ENCODE data around the gene RSL1D1. TPM values are rescaled to one million over a fixed set of nuclear protein-coding genes. Genes with fewer than 3 reads are reported as not detected.
A peak's percentile ranks its signal among the peaks of the same experiment; 100 is the strongest.

The RSL1D1 gene
- 100 to 1,000 TPM in 6 of 8 experiments, 10 to 100 TPM in 2; 89.3 to 243 (median 124) TPM for total RNA-seq

- peak within 1 kb of the TSS; percentile 82 to 98 for H3K27ac ChIP-seq
- in situ Hi-C loops (cut with MboI; ENCODE audit: low pct_unique_long_range_greater_than_20kb in 2 of 9, low sequenced_read_pairs in 9 of 9, unreplicated experiment in 9 of 9), result no loop called here
- WGBS, 10 experiments, result 0 to 7% (median 1%) methylated on average over 3 to 13 of the region's 57 CpGs; no CpG with 5 or more reads in 4 of the 10 experiments
- peak within 1 kb of the TSS; percentile 60 to 97 (median 88) for H3K4me3 ChIP-seq
- peaks cover 11% of the 10 kb centered on the region in 2 donors for H3K4me1 ChIP-seq (replicated peaks in 1 of 2)
- peak; percentile 89 to 97 (median 94) for ATAC-seq (replicated peaks in 6 of 8)
Observed at GRCh38 chr16:11851294-11852091, at the start of gene RSL1D1. Gene RSL1D1, minus strand, starts transcription at chr16:11851542. Its CDS starts 30 bp downstream, at chr16:11851512.

- in situ Hi-C loops (cut with MboI; ENCODE audit: low pct_unique_long_range_greater_than_20kb in 2 of 9, low sequenced_read_pairs in 9 of 9, unreplicated experiment in 9 of 9), result no loop called here
- 0 to 100% (median 96%) methylated on average over 1 to 3 of the region's 3 CpGs; no CpG with 5 or more reads in 3 of the 10 experiments for WGBS, 10 experiments
Observed at GRCh38 chr16:11901091-11901490, 49.7 kb upstream of the RSL1D1 start.

GRCh38 chr16:11896486-11897176 is 45.3 kb upstream of the RSL1D1 start:
- WGBS, 10 experiments, result 10 to 100% (median 84%) methylated on average over 1 to 5 of the region's 5 CpGs
- ATAC-seq (replicated peaks in 6 of 8), result peak in 4 of 8 experiments; percentile 29 to 96 (median 93)
- H3K4me3 ChIP-seq, result no peak overlapping the region
- no peaks in the 10 kb centered on the region for H3K4me1 ChIP-seq (replicated peaks in 1 of 2)
- in situ Hi-C loops (cut with MboI; ENCODE audit: low pct_unique_long_range_greater_than_20kb in 2 of 9, low sequenced_read_pairs in 9 of 9, unreplicated experiment in 9 of 9), result no loop called here
- no peak overlapping the region for H3K27ac ChIP-seq

More at GRCh38 chr16:11901091-11901490, 49.7 kb upstream of the RSL1D1 start:
- H3K4me3 ChIP-seq, result no peak overlapping the region
- ATAC-seq (replicated peaks in 6 of 8), result peak in 2 of 8 experiments; percentile 10 to 34
- no peaks in the 10 kb centered on the region for H3K4me1 ChIP-seq (replicated peaks in 1 of 2)
- H3K27ac ChIP-seq, result no peak overlapping the region

GRCh38 chr16:11893571-11893970 is 42.2 kb upstream of the RSL1D1 start:
- in situ Hi-C loops (cut with MboI; ENCODE audit: low pct_unique_long_range_greater_than_20kb in 2 of 9, low sequenced_read_pairs in 9 of 9, unreplicated experiment in 9 of 9), result no loop called here
- Histone ChIP-seq H3K27ac (no peak overlapping the region), H3K4me3 (no peak overlapping the region), H3K4me1 (replicated peaks in 1 of 2) (no peaks in the 10 kb centered on the region)
- 80 to 100% (median 96%) methylated on average over 1 to 2 of the region's 2 CpGs; no CpG with 5 or more reads in 4 of the 10 experiments for whole genome bisulfite sequencing, 10 experiments
- ATAC-seq (replicated peaks in 6 of 8), result no peak

- no peak for ATAC-seq (replicated peaks in 6 of 8)
- in situ Hi-C loops (cut with MboI; ENCODE audit: low pct_unique_long_range_greater_than_20kb in 2 of 9, low sequenced_read_pairs in 9 of 9, unreplicated experiment in 9 of 9), result no loop called here
Observed at GRCh38 chr16:11892761-11893160, 41.4 kb upstream of the RSL1D1 start.

GRCh38 chr16:11890231-11890965 is 39.1 kb upstream of the RSL1D1 start:
- no peak overlapping the region for H3K4me3 ChIP-seq
- in situ Hi-C loops (cut with MboI; ENCODE audit: low pct_unique_long_range_greater_than_20kb in 2 of 9, low sequenced_read_pairs in 9 of 9, unreplicated experiment in 9 of 9), result no loop called here
- H3K4me1 ChIP-seq (replicated peaks in 1 of 2), result no peaks in the 10 kb centered on the region
- H3K27ac ChIP-seq, result no peak overlapping the region
- ATAC-seq (replicated peaks in 6 of 8), result no peak
- 50 to 100% (median 88%) methylated on average over 1 to 5 of the region's 5 CpGs for WGBS, 10 experiments

More at GRCh38 chr16:11892761-11893160, 41.4 kb upstream of the RSL1D1 start:
- no peaks in the 10 kb centered on the region for H3K4me1 ChIP-seq (replicated peaks in 1 of 2)
- H3K27ac ChIP-seq, result no peak overlapping the region
- H3K4me3 ChIP-seq, result no peak overlapping the region
- WGBS, 10 experiments, result 67 to 100% (median 85%) methylated on average over 1 to 4 of the region's 4 CpGs

- no peak for ATAC-seq (replicated peaks in 6 of 8)
- Histone ChIP-seq H3K4me3 (no peak overlapping the region), H3K27ac (no peak overlapping the region), H3K4me1 (replicated peaks in 1 of 2) (no peaks in the 10 kb centered on the region)
- in situ Hi-C loops (cut with MboI; ENCODE audit: low pct_unique_long_range_greater_than_20kb in 2 of 9, low sequenced_read_pairs in 9 of 9, unreplicated experiment in 9 of 9), result no loop called here
- WGBS, 10 experiments, result 63 to 97% (median 90%) methylated on average over 3 to 6 of the region's 6 CpGs
Observed at GRCh38 chr16:11886881-11887280, 35.5 kb upstream of the RSL1D1 start.

- in situ Hi-C loops (cut with MboI; ENCODE audit: low pct_unique_long_range_greater_than_20kb in 2 of 9, low sequenced_read_pairs in 9 of 9, unreplicated experiment in 9 of 9), result no loop called here
Observed at GRCh38 chr16:11884035-11884434, 32.7 kb upstream of the RSL1D1 start.

GRCh38 chr16:11880007-11880406 is 28.7 kb upstream of the RSL1D1 start:
- Histone ChIP-seq H3K4me1 (replicated peaks in 1 of 2) (no peaks in the 10 kb centered on the region), H3K4me3 (no peak overlapping the region), H3K27ac (no peak overlapping the region)
- in situ Hi-C loops (cut with MboI; ENCODE audit: low pct_unique_long_range_greater_than_20kb in 2 of 9, low sequenced_read_pairs in 9 of 9, unreplicated experiment in 9 of 9), result no loop called here
- 70 to 100% (median 96%) methylated on average over 1 to 5 of the region's 5 CpGs; no CpG with 5 or more reads in 1 of the 10 experiments for WGBS, 10 experiments
- no peak for ATAC-seq (replicated peaks in 6 of 8)

More at GRCh38 chr16:11884035-11884434, 32.7 kb upstream of the RSL1D1 start:
- no peak overlapping the region for H3K4me3 ChIP-seq
- WGBS, 10 experiments, result 90 to 100% (median 97%) methylated on average over 1 to 5 of the region's 5 CpGs
- H3K4me1 ChIP-seq (replicated peaks in 1 of 2), result no peaks in the 10 kb centered on the region
- H3K27ac ChIP-seq, result no peak overlapping the region
- no peak for ATAC-seq (replicated peaks in 6 of 8)

GRCh38 chr16:11877374-11877773 is 26.0 kb upstream of the RSL1D1 start:
- WGBS, 10 experiments, result 85 to 100% (median 97%) methylated on average over 1 to 5 of the region's 5 CpGs
- Histone ChIP-seq H3K4me1 (replicated peaks in 1 of 2) (no peaks in the 10 kb centered on the region), H3K27ac (no peak overlapping the region), H3K4me3 (no peak overlapping the region)
- in situ Hi-C loops (cut with MboI; ENCODE audit: low pct_unique_long_range_greater_than_20kb in 2 of 9, low sequenced_read_pairs in 9 of 9, unreplicated experiment in 9 of 9), result no loop called here
- ATAC-seq (replicated peaks in 6 of 8), result no peak

- H3K4me1 ChIP-seq (replicated peaks in 1 of 2), result no peaks in the 10 kb centered on the region
- 92 to 100% (median 96%) methylated on average over 1 to 10 of the region's 12 CpGs; no CpG with 5 or more reads in 4 of the 10 experiments for WGBS, 10 experiments
- no peak overlapping the region for H3K4me3 ChIP-seq
- no peak overlapping the region for H3K27ac ChIP-seq
- in situ Hi-C loops (cut with MboI; ENCODE audit: low pct_unique_long_range_greater_than_20kb in 2 of 9, low sequenced_read_pairs in 9 of 9, unreplicated experiment in 9 of 9), result no loop called here
- ATAC-seq (replicated peaks in 6 of 8), result no peak
Observed at GRCh38 chr16:11876306-11876705, 25.0 kb upstream of the RSL1D1 start.

GRCh38 chr16:11875721-11876120 is 24.4 kb upstream of the RSL1D1 start:
- no peak overlapping the region for H3K4me3 ChIP-seq

GRCh38 chr16:11871193-11871592 is 19.9 kb upstream of the RSL1D1 start:
- ATAC-seq (replicated peaks in 6 of 8), result peak in 4 of 8 experiments; percentile 16 to 68 (median 50)
- H3K27ac ChIP-seq, result no peak overlapping the region

More at GRCh38 chr16:11875721-11876120, 24.4 kb upstream of the RSL1D1 start:
- in situ Hi-C loops (cut with MboI; ENCODE audit: low pct_unique_long_range_greater_than_20kb in 2 of 9, low sequenced_read_pairs in 9 of 9, unreplicated experiment in 9 of 9), result no loop called here
- Histone ChIP-seq H3K27ac (no peak overlapping the region), H3K4me1 (replicated peaks in 1 of 2) (no peaks in the 10 kb centered on the region)
- ATAC-seq (replicated peaks in 6 of 8), result no peak
- WGBS, 10 experiments, result 85 to 100% (median 94%) methylated on average over 2 to 5 of the region's 5 CpGs

More at GRCh38 chr16:11871193-11871592, 19.9 kb upstream of the RSL1D1 start:
- H3K4me1 ChIP-seq (replicated peaks in 1 of 2), result no peaks in the 10 kb centered on the region
- in situ Hi-C loops (cut with MboI; ENCODE audit: low pct_unique_long_range_greater_than_20kb in 2 of 9, low sequenced_read_pairs in 9 of 9, unreplicated experiment in 9 of 9), result no loop called here
- H3K4me3 ChIP-seq, result no peak overlapping the region
- WGBS, 10 experiments, result 0 to 76% (median 41%) methylated on average over 1 to 7 of the region's 7 CpGs; no CpG with 5 or more reads in 1 of the 10 experiments
